ENCODE results near the gene MFAP3L. TPM values are rescaled to one million over a fixed set of nuclear protein-coding genes. Genes with fewer than 3 reads are reported as not detected.

The MFAP3L gene
- total and polyA plus RNA-seq, 9 donors, result 0.38 to 7.6 (median 2.0) TPM

DNA sequence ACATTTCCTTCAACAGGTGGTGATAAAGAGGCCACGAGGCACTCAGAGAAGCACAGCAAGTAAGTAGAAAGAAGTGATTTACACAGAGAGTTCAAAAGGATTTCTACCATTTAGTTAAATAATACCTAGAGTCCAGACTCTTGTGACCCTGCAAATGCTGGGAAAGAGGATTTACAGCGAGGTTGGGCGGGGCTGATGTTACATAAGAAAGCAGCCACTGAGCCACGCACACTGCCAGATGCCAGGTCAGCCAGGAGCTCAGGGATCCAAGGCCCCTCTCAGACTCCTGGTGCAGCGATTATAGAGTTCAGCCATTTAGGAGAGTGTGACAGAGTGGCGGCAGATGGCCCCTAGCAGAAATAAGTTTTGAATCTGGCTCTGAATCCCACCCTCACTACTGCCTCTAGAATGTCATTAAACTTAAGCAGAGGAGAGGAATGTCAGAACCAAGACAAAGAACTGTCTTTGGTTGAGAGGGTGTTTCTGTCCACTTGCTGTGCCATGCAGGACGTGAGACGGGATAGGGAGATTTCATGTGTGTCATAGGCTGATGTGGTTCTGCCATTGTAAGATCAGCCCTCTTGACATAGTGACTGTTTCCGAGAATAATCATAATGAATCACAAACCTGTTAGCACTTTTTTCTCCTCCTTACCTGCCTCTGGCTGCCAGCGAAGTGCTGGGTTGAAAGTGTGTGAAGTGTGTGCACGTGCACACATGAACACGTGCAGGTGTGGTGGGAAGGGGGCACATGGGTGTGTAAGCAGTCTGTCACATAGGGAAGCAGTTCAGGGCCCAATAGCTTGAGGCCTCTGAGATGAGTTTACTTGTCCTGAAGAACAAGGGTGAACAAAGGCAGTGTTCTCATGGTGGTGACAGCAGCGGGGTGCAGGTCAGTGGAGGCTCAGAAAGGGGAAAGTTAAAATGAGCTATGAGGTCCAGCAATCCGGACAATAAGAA, 50.1 kb downstream of the MFAP3L start:
- no peak overlapping the region for H3K27ac ChIP-seq
- intact Hi-C loops (cut with DNase I), result no loop called here
- no peak overlapping the region for H3K4me3 ChIP-seq
- H3K9me3 ChIP-seq, result no peaks in the 10 kb centered on the region
- no peak for DNase-seq
- no peaks in the 10 kb centered on the region for H3K27me3 ChIP-seq
- no peaks in the 10 kb centered on the region for H3K36me3 ChIP-seq
- WGBS, 3 donors, result 63 to 75% (median 66%) methylated on average over 14 of the region's 14 CpGs
- no peaks in the 10 kb centered on the region for H3K4me1 ChIP-seq (ENCODE audit: insufficient read depth)
- no peak for TF ChIP-seq POLR2A (IDR thresholded peaks at IDR 0.05)
- no peak for TF ChIP-seq CTCF (IDR thresholded peaks at IDR 0.05)
- TF ChIP-seq EP300 (IDR thresholded peaks at IDR 0.05), result no peak

GRCh38 chr4:169975131-169975837, 50.9 kb downstream of the MFAP3L start:
- Histone ChIP-seq H3K27me3 (no peaks in the 10 kb centered on the region), H3K4me3 (no peak overlapping the region), H3K36me3 (no peaks in the 10 kb centered on the region), H3K27ac (no peak overlapping the region), H3K9me3 (no peaks in the 10 kb centered on the region), H3K4me1 (ENCODE audit: insufficient read depth) (no peaks in the 10 kb centered on the region)
- DNase-seq, result no peak
- 39 to 49% (median 40%) methylated on average over 6 of the region's 6 CpGs for WGBS, 3 donors
- intact Hi-C loops (cut with DNase I), result no loop called here
- TF ChIP-seq POLR2A (IDR thresholded peaks at IDR 0.05) (no peak), EP300 (IDR thresholded peaks at IDR 0.05) (no peak), CTCF (IDR thresholded peaks at IDR 0.05) (no peak)

- H3K9me3 ChIP-seq, result no peaks in the 10 kb centered on the region
- WGBS, 3 donors, result 77 to 80% (median 79%) methylated on average over 9 of the region's 9 CpGs
- no peak overlapping the region for H3K4me3 ChIP-seq
- intact Hi-C loops (cut with DNase I), result no loop called here
- no peaks in the 10 kb centered on the region for H3K4me1 ChIP-seq (ENCODE audit: insufficient read depth)
- no peak for DNase-seq
- TF ChIP-seq POLR2A (IDR thresholded peaks at IDR 0.05), result no peak
- no peak for TF ChIP-seq CTCF (IDR thresholded peaks at IDR 0.05)
- TF ChIP-seq EP300 (IDR thresholded peaks at IDR 0.05), result no peak
- no peaks in the 10 kb centered on the region for H3K36me3 ChIP-seq
- H3K27me3 ChIP-seq, result no peaks in the 10 kb centered on the region
- no peak overlapping the region for H3K27ac ChIP-seq
These were observed 54.7 kb downstream of the MFAP3L start for GRCh38 chr4:169971456-169972015.

- H3K4me3 ChIP-seq, result no peak overlapping the region
- 52 to 67% (median 62%) methylated on average over 2 of the region's 2 CpGs for WGBS, 3 donors
- H3K27me3 ChIP-seq, result no peaks in the 10 kb centered on the region
- H3K36me3 ChIP-seq, result no peaks in the 10 kb centered on the region
- no peak for DNase-seq
- H3K27ac ChIP-seq, result no peak overlapping the region
- no peaks in the 10 kb centered on the region for H3K9me3 ChIP-seq
- TF ChIP-seq POLR2A (IDR thresholded peaks at IDR 0.05), result no peak
- no peak for TF ChIP-seq CTCF (IDR thresholded peaks at IDR 0.05)
- TF ChIP-seq EP300 (IDR thresholded peaks at IDR 0.05), result no peak
- H3K4me1 ChIP-seq (ENCODE audit: insufficient read depth), result no peaks in the 10 kb centered on the region
- intact Hi-C loops (cut with DNase I), result no loop called here
These were observed 57.2 kb downstream of the MFAP3L start for GRCh38 chr4:169968999-169969398.

Measured in ovary (tissue), 9 donors.